ENCODE data around the gene KAT8. TPM values are rescaled to one million over a fixed set of nuclear protein-coding genes. Genes with fewer than 3 reads are reported as not detected.
"Not testable (repeated sequence)": the region's sequence is repeated elsewhere in the genome, so short reads cannot be mapped to it uniquely, and the experiment has no call there.

The KAT8 gene
- total and polyA plus RNA-seq, 4 donors: 38.1 to 81.9 (median 62.2) TPM

DNA sequence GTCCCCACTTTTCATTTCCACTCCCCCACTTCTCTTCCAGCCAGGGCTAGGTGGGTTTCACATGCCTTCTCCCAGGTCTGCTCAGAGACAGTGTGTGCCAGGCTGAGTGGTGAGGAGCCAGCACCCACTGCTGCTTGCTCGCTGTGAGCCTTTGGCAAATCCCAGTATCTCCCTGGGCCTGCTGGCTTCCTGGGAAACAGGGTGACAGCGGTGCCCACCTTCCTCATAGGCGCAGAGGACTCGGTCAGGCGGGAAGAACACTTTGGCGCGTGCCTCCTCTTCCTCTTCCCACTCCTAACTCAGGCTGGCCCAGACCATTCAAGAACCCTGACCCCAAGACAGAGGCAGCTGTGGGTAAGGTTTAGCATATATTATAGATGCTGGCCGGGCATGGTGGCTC, 28.3 kb upstream of the KAT8 start:
- DNase-seq (ENCODE audit: low read depth in 4 of 6, low spot score in 6 of 6): no peak
- 87% methylated on average over 2 of the region's 8 CpGs for WGBS (ENCODE audit: insufficient coverage)
- Histone ChIP-seq H3K4me1 (ENCODE audit: control insufficient read depth, insufficient read depth, low read length) (peaks cover 32% of the 10 kb centered on the region), H3K27ac (ENCODE audit: low read depth, low read length) (peak overlapping the region; percentile 90), H3K36me3 (ENCODE audit: control insufficient read depth, insufficient read depth, low read length) (peaks cover 74% of the 10 kb centered on the region), H3K9me3 (ENCODE audit: control insufficient read depth, insufficient read depth, low read length) (no peaks in the 10 kb centered on the region), H3K27me3 (ENCODE audit: control insufficient read depth, insufficient read depth, low read length) (no peaks in the 10 kb centered on the region), H3K4me3 (ENCODE audit: low read depth, low read length) (no peak overlapping the region)

DNA sequence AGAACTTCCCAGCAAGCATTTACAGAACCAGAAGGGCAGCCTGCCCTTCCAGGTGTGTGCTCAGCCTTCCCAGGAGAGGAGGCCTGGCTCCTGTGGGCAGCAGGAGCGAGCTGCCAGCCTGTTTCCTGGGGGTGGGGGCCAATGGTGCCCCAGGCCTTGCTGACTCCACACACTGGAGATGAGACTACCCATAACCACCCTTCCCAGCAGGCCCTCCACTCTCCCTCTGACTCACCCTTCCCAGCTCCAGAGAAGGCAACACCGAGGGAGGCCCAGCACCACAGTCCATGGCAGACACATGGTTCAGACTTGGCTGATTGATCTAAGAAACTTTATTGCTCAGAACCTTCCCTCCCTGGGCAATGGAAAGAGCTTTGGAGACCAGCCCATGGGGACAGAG, 26.9 kb upstream of the KAT8 start:
- no peak for DNase-seq (ENCODE audit: low read depth in 4 of 6, low spot score in 6 of 6)
- Histone ChIP-seq H3K4me1 (ENCODE audit: control insufficient read depth, insufficient read depth, low read length) (peaks cover 39% of the 10 kb centered on the region), H3K4me3 (ENCODE audit: low read depth, low read length) (no peak overlapping the region), H3K27ac (ENCODE audit: low read depth, low read length) (no peak overlapping the region), H3K36me3 (ENCODE audit: control insufficient read depth, insufficient read depth, low read length) (peaks cover 60% of the 10 kb centered on the region), H3K27me3 (ENCODE audit: control insufficient read depth, insufficient read depth, low read length) (no peaks in the 10 kb centered on the region), H3K9me3 (ENCODE audit: control insufficient read depth, insufficient read depth, low read length) (no peaks in the 10 kb centered on the region)
- 75% methylated on average over 1 of the region's 2 CpGs for WGBS (ENCODE audit: insufficient coverage)

DNA sequence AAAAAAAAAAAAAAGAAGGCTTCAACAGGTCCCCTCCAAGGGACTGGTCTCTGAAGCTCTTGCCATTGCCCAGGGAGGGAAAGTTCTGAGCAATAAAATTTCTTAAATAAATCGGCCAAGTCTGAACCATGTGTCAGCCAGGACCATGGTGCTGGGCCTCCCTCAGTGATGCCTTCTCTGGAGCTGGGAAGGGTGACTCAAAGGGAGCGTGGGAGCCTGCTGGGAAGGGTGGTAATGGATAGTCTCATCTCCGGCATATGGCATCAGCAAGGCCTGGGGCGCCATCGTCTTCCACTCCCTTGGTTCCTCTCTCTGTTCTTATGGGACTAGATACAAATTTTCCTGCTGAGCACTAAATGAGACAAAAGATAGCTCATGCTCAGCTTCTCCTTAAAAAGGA, 25.1 kb upstream of the KAT8 start:
- WGBS (ENCODE audit: insufficient coverage): 92% methylated on average over 5 of the region's 5 CpGs
- Histone ChIP-seq H3K27me3 (ENCODE audit: control insufficient read depth, insufficient read depth, low read length) (no peaks in the 10 kb centered on the region), H3K9me3 (ENCODE audit: control insufficient read depth, insufficient read depth, low read length) (no peaks in the 10 kb centered on the region), H3K4me3 (ENCODE audit: low read depth, low read length) (no peak overlapping the region), H3K27ac (ENCODE audit: low read depth, low read length) (no peak overlapping the region), H3K36me3 (ENCODE audit: control insufficient read depth, insufficient read depth, low read length) (peaks cover 42% of the 10 kb centered on the region), H3K4me1 (ENCODE audit: control insufficient read depth, insufficient read depth, low read length) (peaks cover 33% of the 10 kb centered on the region)
- DNase-seq (ENCODE audit: low read depth in 4 of 6, low spot score in 6 of 6): no peak

GRCh38 chr16:31093132-31093703, 24.2 kb upstream of the KAT8 start:
- H3K9me3 ChIP-seq (ENCODE audit: control insufficient read depth, insufficient read depth, low read length): no peaks in the 10 kb centered on the region
- no peaks in the 10 kb centered on the region for H3K27me3 ChIP-seq (ENCODE audit: control insufficient read depth, insufficient read depth, low read length)
- peaks cover 34% of the 10 kb centered on the region for H3K36me3 ChIP-seq (ENCODE audit: control insufficient read depth, insufficient read depth, low read length)
- H3K4me3 ChIP-seq (ENCODE audit: low read depth, low read length): peak overlapping the region; percentile 60
- H3K27ac ChIP-seq (ENCODE audit: low read depth, low read length): peak overlapping the region; percentile 40
- peak in 2 of 6 donors; percentile 28 to 43 for DNase-seq (ENCODE audit: low read depth in 4 of 6, low spot score in 6 of 6)
- peaks cover 33% of the 10 kb centered on the region for H3K4me1 ChIP-seq (ENCODE audit: control insufficient read depth, insufficient read depth, low read length)
- 16% methylated on average over 4 of the region's 17 CpGs for WGBS (ENCODE audit: insufficient coverage)

- Histone ChIP-seq H3K27me3 (ENCODE audit: control insufficient read depth, insufficient read depth, low read length) (no peaks in the 10 kb centered on the region), H3K4me3 (ENCODE audit: low read depth, low read length) (peak overlapping the region; percentile 60), H3K27ac (ENCODE audit: low read depth, low read length) (peak overlapping the region; percentile 83), H3K9me3 (ENCODE audit: control insufficient read depth, insufficient read depth, low read length) (no peaks in the 10 kb centered on the region), H3K36me3 (ENCODE audit: control insufficient read depth, insufficient read depth, low read length) (peaks cover 25% of the 10 kb centered on the region), H3K4me1 (ENCODE audit: control insufficient read depth, insufficient read depth, low read length) (peaks cover 28% of the 10 kb centered on the region)
- under 1% methylated on average over 20 of the region's 20 CpGs for WGBS (ENCODE audit: insufficient coverage)
- no peak for DNase-seq (ENCODE audit: low read depth in 4 of 6, low spot score in 6 of 6)
Observed at GRCh38 chr16:31094088-31094423, 23.4 kb upstream of the KAT8 start.

- Histone ChIP-seq H3K27ac (ENCODE audit: low read depth, low read length) (peak within 1 kb of the TSS; percentile 83), H3K4me3 (ENCODE audit: low read depth, low read length) (peak within 1 kb of the TSS; percentile 60), H3K9me3 (ENCODE audit: control insufficient read depth, insufficient read depth, low read length) (no peaks in the 10 kb centered on the region), H3K4me1 (ENCODE audit: control insufficient read depth, insufficient read depth, low read length) (peaks cover 28% of the 10 kb centered on the region), H3K36me3 (ENCODE audit: control insufficient read depth, insufficient read depth, low read length) (peaks cover 20% of the 10 kb centered on the region), H3K27me3 (ENCODE audit: control insufficient read depth, insufficient read depth, low read length) (no peaks in the 10 kb centered on the region)
- WGBS (ENCODE audit: insufficient coverage): 0% methylated on average over 67 of the region's 69 CpGs
- DNase-seq (ENCODE audit: low read depth in 4 of 6, low spot score in 6 of 6): peak; percentile 80 to 98 (median 86)
Observed at GRCh38 chr16:31094424-31095120, 22.9 kb upstream of the KAT8 start, which contains the start of gene VKORC1. VKORC1 (minus strand) TSS chr16:31094797; CDS start chr16:31094729, 68 bp downstream.

GRCh38 chr16:31099860-31100638, 17.4 kb upstream of the KAT8 start:
- H3K4me1 ChIP-seq (ENCODE audit: control insufficient read depth, insufficient read depth, low read length): peaks cover 3% of the 10 kb centered on the region
- 67% methylated on average over 4 of the region's 4 CpGs for WGBS (ENCODE audit: insufficient coverage)
- H3K4me3 ChIP-seq (ENCODE audit: low read depth, low read length): no peak overlapping the region
- no peak overlapping the region for H3K27ac ChIP-seq (ENCODE audit: low read depth, low read length)
- no peaks in the 10 kb centered on the region for H3K27me3 ChIP-seq (ENCODE audit: control insufficient read depth, insufficient read depth, low read length)
- H3K36me3 ChIP-seq (ENCODE audit: control insufficient read depth, insufficient read depth, low read length): no peaks in the 10 kb centered on the region
- no peaks in the 10 kb centered on the region for H3K9me3 ChIP-seq (ENCODE audit: control insufficient read depth, insufficient read depth, low read length)
- no peak for DNase-seq (ENCODE audit: low read depth in 4 of 6, low spot score in 6 of 6)

DNA sequence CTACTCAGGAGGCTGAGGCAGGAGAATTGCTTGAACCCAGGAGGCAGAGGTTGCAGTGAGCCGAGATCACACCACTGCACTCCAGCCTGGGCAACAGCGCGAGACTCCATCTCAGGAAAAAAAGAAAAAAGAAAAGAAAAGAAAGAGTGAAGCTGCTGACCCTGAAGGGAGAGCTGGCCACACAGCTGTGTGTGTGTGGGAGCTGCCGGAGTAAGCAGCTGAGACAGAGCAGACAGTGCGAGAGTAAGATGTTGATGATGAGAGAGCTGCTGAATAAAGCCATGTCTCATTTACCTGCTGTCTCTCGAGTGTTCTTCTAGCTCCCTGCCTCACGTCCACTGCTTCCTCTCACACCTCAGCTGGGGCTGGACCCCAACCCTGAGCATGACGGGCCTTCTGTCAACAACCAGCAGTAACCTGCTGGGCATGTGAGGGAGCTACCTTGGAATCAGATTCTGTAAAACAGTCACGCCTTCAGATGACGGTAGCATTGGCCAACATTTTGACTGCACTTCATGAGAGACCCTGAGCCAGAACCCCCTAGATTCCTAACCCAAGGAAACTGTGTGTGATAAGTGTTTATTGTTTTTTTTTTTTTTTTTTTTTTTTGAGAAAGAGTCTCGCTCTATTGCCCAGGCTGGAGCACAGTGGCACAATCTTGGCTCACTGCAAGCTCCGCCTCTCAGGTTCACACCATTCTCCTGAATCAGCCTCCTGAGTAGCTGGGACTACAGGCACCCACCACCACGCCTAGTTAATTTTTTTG, 16.4 kb upstream of the KAT8 start:
- H3K27ac ChIP-seq (ENCODE audit: low read depth, low read length); H3K27me3 ChIP-seq (ENCODE audit: control insufficient read depth, insufficient read depth, low read length); H3K4me1 ChIP-seq (ENCODE audit: control insufficient read depth, insufficient read depth, low read length); DNase-seq (ENCODE audit: low read depth in 4 of 6, low spot score in 6 of 6); H3K9me3 ChIP-seq (ENCODE audit: control insufficient read depth, insufficient read depth, low read length); H3K4me3 ChIP-seq (ENCODE audit: low read depth, low read length); H3K36me3 ChIP-seq (ENCODE audit: control insufficient read depth, insufficient read depth, low read length): not testable (repeated sequence)
- WGBS (ENCODE audit: insufficient coverage): 87% methylated on average over 8 of the region's 13 CpGs

- no peaks in the 10 kb centered on the region for H3K27me3 ChIP-seq (ENCODE audit: control insufficient read depth, insufficient read depth, low read length)
- peaks cover 25% of the 10 kb centered on the region for H3K4me1 ChIP-seq (ENCODE audit: control insufficient read depth, insufficient read depth, low read length)
- no peak overlapping the region for H3K27ac ChIP-seq (ENCODE audit: low read depth, low read length)
- WGBS (ENCODE audit: insufficient coverage): 27% methylated on average over 27 of the region's 33 CpGs
- no peaks in the 10 kb centered on the region for H3K9me3 ChIP-seq (ENCODE audit: control insufficient read depth, insufficient read depth, low read length)
- H3K4me3 ChIP-seq (ENCODE audit: low read depth, low read length): no peak overlapping the region
- DNase-seq (ENCODE audit: low read depth in 4 of 6, low spot score in 6 of 6): peak in 2 of 6 donors; percentile 43 to 69
- peaks cover 18% of the 10 kb centered on the region for H3K36me3 ChIP-seq (ENCODE audit: control insufficient read depth, insufficient read depth, low read length)
Observed at GRCh38 chr16:31105677-31106213, 11.7 kb upstream of the KAT8 start.

Measured in spinal cord (tissue), 10 donors.